ENCODE results near the gene TRRAP. TPM values are rescaled to one million over a fixed set of nuclear protein-coding genes. Genes with fewer than 3 reads are reported as not detected.

Gene TRRAP
- total RNA-seq, 1 experiment from 2014 or later: 55.8 TPM

GRCh38 chr7:98998821-98999725 lies 120.7 kb downstream of the TRRAP start:
- intact Hi-C loops (cut with micrococcal nuclease; ENCODE audit: unreplicated experiment): no loop called here
- no peaks in the 10 kb centered on the region for H3K9me3 ChIP-seq (ENCODE audit: insufficient read depth, low read depth)
- no peak overlapping the region for H3K4me2 ChIP-seq
- H3K36me3 ChIP-seq (ENCODE audit: low read depth): 0 out of 2 replicates have a peak, but pooled peaks cover 11% of the 10 kb centered on the region
- no peak for DNase-seq
- H3K4me3 ChIP-seq: no peak overlapping the region
- H3F3A ChIP-seq (ENCODE audit: insufficient read depth, low read depth): 0 out of 2 replicates have a peak, but pooled peaks cover 6% of the 10 kb centered on the region
- CTCF ChIA-PET: no interaction called here
- no peak overlapping the region for H3K27ac ChIP-seq
- H3K79me2 ChIP-seq (ENCODE audit: low read depth): no peaks in the 10 kb centered on the region
- no peaks in the 10 kb centered on the region for H4K20me1 ChIP-seq (ENCODE audit: insufficient read depth)
- no peak for TF ChIP-seq EZH2 (IDR thresholded peaks at IDR 0.05; ENCODE audit: low read depth)
- TF ChIP-seq, protein P1, sequence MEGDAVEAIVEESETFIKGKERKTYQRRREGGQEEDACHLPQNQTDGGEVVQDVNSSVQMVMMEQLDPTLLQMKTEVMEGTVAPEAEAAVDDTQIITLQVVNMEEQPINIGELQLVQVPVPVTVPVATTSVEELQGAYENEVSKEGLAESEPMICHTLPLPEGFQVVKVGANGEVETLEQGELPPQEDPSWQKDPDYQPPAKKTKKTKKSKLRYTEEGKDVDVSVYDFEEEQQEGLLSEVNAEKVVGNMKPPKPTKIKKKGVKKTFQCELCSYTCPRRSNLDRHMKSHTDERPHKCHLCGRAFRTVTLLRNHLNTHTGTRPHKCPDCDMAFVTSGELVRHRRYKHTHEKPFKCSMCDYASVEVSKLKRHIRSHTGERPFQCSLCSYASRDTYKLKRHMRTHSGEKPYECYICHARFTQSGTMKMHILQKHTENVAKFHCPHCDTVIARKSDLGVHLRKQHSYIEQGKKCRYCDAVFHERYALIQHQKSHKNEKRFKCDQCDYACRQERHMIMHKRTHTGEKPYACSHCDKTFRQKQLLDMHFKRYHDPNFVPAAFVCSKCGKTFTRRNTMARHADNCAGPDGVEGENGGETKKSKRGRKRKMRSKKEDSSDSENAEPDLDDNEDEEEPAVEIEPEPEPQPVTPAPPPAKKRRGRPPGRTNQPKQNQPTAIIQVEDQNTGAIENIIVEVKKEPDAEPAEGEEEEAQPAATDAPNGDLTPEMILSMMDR (conservative IDR thresholded peaks at IDR 0.05): no peak
- H3K9me2 ChIP-seq (ENCODE audit: insufficient read depth): no peaks in the 10 kb centered on the region
- no peak overlapping the region for H2AFZ ChIP-seq
- no peaks in the 10 kb centered on the region for H3K27me3 ChIP-seq (ENCODE audit: insufficient read depth, low read depth)
- POLR2A ChIA-PET (ENCODE audit: unreplicated experiment): no interaction called here
- BruUV-seq (replicated peaks): no TSS peak
- H3K4me1 ChIP-seq (replicated peaks; ENCODE audit: insufficient read depth): no peaks in the 10 kb centered on the region

DNA sequence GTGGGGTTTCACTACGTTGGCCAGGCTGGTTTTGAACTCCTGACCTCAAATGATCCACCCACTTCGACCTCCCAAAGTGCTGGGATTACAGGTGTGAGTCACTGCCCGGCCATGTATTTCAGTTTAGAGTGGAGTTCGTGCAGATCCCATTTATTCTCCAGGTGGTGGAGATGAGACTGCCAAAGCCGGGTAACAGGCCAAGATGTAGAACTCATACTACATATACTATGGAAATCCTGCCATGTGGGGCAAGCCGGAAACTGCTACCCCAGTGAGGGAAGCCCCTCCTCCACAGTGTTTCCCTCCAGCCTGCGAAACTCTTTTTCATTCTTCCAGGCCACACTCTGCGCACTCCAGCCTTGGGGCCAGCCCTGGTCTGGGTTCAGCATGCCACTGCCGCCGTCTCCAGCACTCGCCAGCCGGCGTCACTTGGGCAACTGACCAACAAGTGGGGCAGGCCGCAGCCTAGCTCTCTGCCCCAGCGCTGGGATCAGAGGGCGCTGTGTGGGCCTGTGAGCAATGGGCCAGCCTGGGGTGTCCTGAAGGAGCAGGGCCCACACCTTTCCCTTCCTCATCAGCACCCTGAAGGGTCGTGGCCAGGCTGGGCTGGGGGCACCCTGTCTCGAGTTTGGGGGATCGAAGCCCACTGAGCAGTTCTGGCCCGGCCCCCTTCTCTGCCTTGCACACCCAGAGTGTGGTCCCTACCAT lies 122.0 kb downstream of the TRRAP start:
- TF ChIP-seq, protein P1 (conservative IDR thresholded peaks at IDR 0.05): no peak
- TF ChIP-seq EZH2 (IDR thresholded peaks at IDR 0.05; ENCODE audit: low read depth): no peak
- H3K36me3 ChIP-seq (ENCODE audit: low read depth): 0 out of 2 replicates have a peak, but pooled peaks cover 11% of the 10 kb centered on the region
- no peak overlapping the region for H3K4me2 ChIP-seq
- H3K4me3 ChIP-seq: no peak overlapping the region
- no peaks in the 10 kb centered on the region for H4K20me1 ChIP-seq (ENCODE audit: insufficient read depth)
- ChIA-PET CTCF (no interaction called here), POLR2A (ENCODE audit: unreplicated experiment) (no interaction called here)
- no peak overlapping the region for H2AFZ ChIP-seq
- H3K79me2 ChIP-seq (ENCODE audit: low read depth): no peaks in the 10 kb centered on the region
- H3F3A ChIP-seq (ENCODE audit: insufficient read depth, low read depth): 0 out of 2 replicates have a peak, but pooled peaks cover 6% of the 10 kb centered on the region
- no peaks in the 10 kb centered on the region for H3K27me3 ChIP-seq (ENCODE audit: insufficient read depth, low read depth)
- no peak overlapping the region for H3K27ac ChIP-seq
- H3K9me2 ChIP-seq (ENCODE audit: insufficient read depth): no peaks in the 10 kb centered on the region
- BruUV-seq (replicated peaks): no TSS peak
- no peaks in the 10 kb centered on the region for H3K9me3 ChIP-seq (ENCODE audit: insufficient read depth, low read depth)
- no peaks in the 10 kb centered on the region for H3K4me1 ChIP-seq (replicated peaks; ENCODE audit: insufficient read depth)
- intact Hi-C loops (cut with micrococcal nuclease; ENCODE audit: unreplicated experiment): no loop called here
- no peak for DNase-seq

- BruUV-seq (replicated peaks): no TSS peak
- Histone ChIP-seq H3K4me1 (replicated peaks; ENCODE audit: insufficient read depth) (no peaks in the 10 kb centered on the region), H3K4me3 (no peak overlapping the region), H3K9me2 (ENCODE audit: insufficient read depth) (no peaks in the 10 kb centered on the region), H3F3A (ENCODE audit: insufficient read depth, low read depth) (0 out of 2 replicates have a peak, but pooled peaks cover 5% of the 10 kb centered on the region), H3K79me2 (ENCODE audit: low read depth) (no peaks in the 10 kb centered on the region), H3K4me2 (no peak overlapping the region), H4K20me1 (ENCODE audit: insufficient read depth) (no peaks in the 10 kb centered on the region), H3K36me3 (ENCODE audit: low read depth) (peaks cover 12% of the 10 kb centered on the region; the same call in 1 of the 2 replicates), H3K9me3 (ENCODE audit: insufficient read depth, low read depth) (no peaks in the 10 kb centered on the region), H3K27me3 (ENCODE audit: insufficient read depth, low read depth) (no peaks in the 10 kb centered on the region), H2AFZ (no peak overlapping the region), H3K27ac (no peak overlapping the region)
- TF ChIP-seq, protein P1 (conservative IDR thresholded peaks at IDR 0.05): no peak
- TF ChIP-seq EZH2 (IDR thresholded peaks at IDR 0.05; ENCODE audit: low read depth): no peak
- POLR2A ChIA-PET (ENCODE audit: unreplicated experiment): interaction anchor here (0.5 kb wide), 1 partner anchor 96 kb away, joined by 6 read pairs; no protein-coding TSS in a partner anchor
- CTCF ChIA-PET: interaction anchor here (0.6 kb wide), 1 partner anchor 70 kb away, joined by 12 read pairs; no protein-coding TSS in a partner anchor
- intact Hi-C loops (cut with micrococcal nuclease; ENCODE audit: unreplicated experiment): no loop called here
- DNase-seq: no peak
Measured at GRCh38 chr7:99000904-99001465, 122.7 kb downstream of the TRRAP start.
